Caki2 (cell line): ENCODE results near the gene HUS1. TPM values are rescaled to one million over a fixed set of nuclear protein-coding genes. Genes with fewer than 3 reads are reported as not detected.
"Not testable (repeated sequence)": the region's sequence is repeated elsewhere in the genome, so short reads cannot be mapped to it uniquely, and the experiment has no call there.

ENCODE experiments used
- DNase-seq: peaks from one replicate; pipeline ENCODE4 v3.0.0-alpha.2; 2015; ENCODE audit warnings: low read depth
- in situ Hi-C: cut with HindIII; loops from 2 replicates; pipeline ENCODE4 v1.10.0; 2016; ENCODE audit warnings: low sequenced_read_pairs, low pct_unique_long_range_greater_than_20kb, mixed read lengths
- total RNA-seq: library from RNA; depleted of rRNA; stranded (reverse); fragments of >200 nt; shearing (Covaris generic); gene quantifications from 2 replicates; pipeline ENCODE4 v1.2.3, GENCODE V29; 2014; ENCODE audit warnings: low replicate concordance

Gene HUS1
- total RNA-seq, 1 experiment from 2014 or later = 8.7 TPM

GRCh38 chr7:47949703-47950102 is 29.7 kb downstream of the HUS1 start:
- in situ Hi-C loops = no loop called here
- no peak for DNase-seq

GRCh38 chr7:47948141-47948790 is 31.1 kb downstream of the HUS1 start, which contains the start of gene PKD1L1:
Gene PKD1L1, minus strand, starts transcription at chr7:47948466. Its CDS starts 26 bp downstream, at chr7:47948440.
- in situ Hi-C loops = no loop called here
- no peak for DNase-seq

- DNase-seq = no peak
- in situ Hi-C loops = no loop called here
Measured at GRCh38 chr7:47947355-47947749, 32.1 kb downstream of the HUS1 start.

GRCh38 chr7:47946581-47947354 is 32.6 kb downstream of the HUS1 start:
- DNase-seq = no peak
- in situ Hi-C loops = no loop called here

- peak; percentile 52 for DNase-seq
- in situ Hi-C loops = no loop called here
Measured at GRCh38 chr7:47945261-47946015, 34.0 kb downstream of the HUS1 start.

- DNase-seq = no peak
Measured at GRCh38 chr7:47944536-47945260, 34.7 kb downstream of the HUS1 start.

GRCh38 chr7:47943676-47944474 is 35.5 kb downstream of the HUS1 start:
- no peak for DNase-seq
- in situ Hi-C loops = no loop called here

More at GRCh38 chr7:47944536-47945260, 34.7 kb downstream of the HUS1 start:
- in situ Hi-C loops = no loop called here

- in situ Hi-C loops, DNase-seq: not testable (repeated sequence)
Measured at GRCh38 chr7:47942651-47943050, 36.8 kb downstream of the HUS1 start.

GRCh38 chr7:47942132-47942531 is 37.3 kb downstream of the HUS1 start:
- no peak for DNase-seq
- in situ Hi-C loops = no loop called here

GRCh38 chr7:47941136-47941844 is 38.1 kb downstream of the HUS1 start:
- in situ Hi-C loops = no loop called here

GRCh38 chr7:47940088-47941013 is 39.1 kb downstream of the HUS1 start:
- in situ Hi-C loops = no loop called here
- DNase-seq = no peak

More at GRCh38 chr7:47941136-47941844, 38.1 kb downstream of the HUS1 start:
- DNase-seq = no peak

- no peak for DNase-seq
- in situ Hi-C loops = no loop called here
Measured at GRCh38 chr7:47939425-47940036, 39.9 kb downstream of the HUS1 start.

GRCh38 chr7:47938574-47939165 is 40.7 kb downstream of the HUS1 start:
- in situ Hi-C loops = no loop called here
- no peak for DNase-seq

GRCh38 chr7:47937711-47938573 is 41.5 kb downstream of the HUS1 start:
- in situ Hi-C loops = no loop called here
- DNase-seq = no peak
